OCI-M2 (cell line): ENCODE data around the gene MKNK1.

ENCODE experiments used
- DNase-seq: peaks from one replicate; lab custom pipeline; 2025; ENCODE audit not compliant: unreplicated experiment; lab: John Stamatoyannopoulos, UW

MKNK1 gene

GRCh38 chr1:46568461-46568891 is 35.6 kb downstream of the MKNK1 start:
- no peak for DNase-seq

- no peak for DNase-seq
Observed at GRCh38 chr1:46563341-46563740, 40.7 kb downstream of the MKNK1 start.

GRCh38 chr1:46562498-46562897 is 41.6 kb downstream of the MKNK1 start:
- no peak for DNase-seq

- DNase-seq, result no peak
Observed at GRCh38 chr1:46558966-46559365, 45.1 kb downstream of the MKNK1 start.

GRCh38 chr1:46558141-46558963 is 45.7 kb downstream of the MKNK1 start:
- no peak for DNase-seq

- no peak for DNase-seq
Observed at GRCh38 chr1:46557403-46557802, 46.7 kb downstream of the MKNK1 start.

- no peak for DNase-seq
Observed at GRCh38 chr1:46556822-46557221, 47.2 kb downstream of the MKNK1 start.

- DNase-seq, result no peak
Observed at GRCh38 chr1:46555826-46556619, 48.0 kb downstream of the MKNK1 start.

- no peak for DNase-seq
Observed at GRCh38 chr1:46554597-46555381, 49.3 kb downstream of the MKNK1 start.

- no peak for DNase-seq
Observed at GRCh38 chr1:46554236-46554596, 49.9 kb downstream of the MKNK1 start.

GRCh38 chr1:46553506-46553905 is 50.6 kb downstream of the MKNK1 start:
- no peak for DNase-seq

- DNase-seq, result no peak
Observed at GRCh38 chr1:46552357-46553237, 51.5 kb downstream of the MKNK1 start.

GRCh38 chr1:46551597-46552095 is 52.4 kb downstream of the MKNK1 start, which contains the start of gene KNCN:
KNCN (minus strand) TSS chr1:46551647; CDS start chr1:46551215, 432 bp downstream.
- DNase-seq, result no peak

GRCh38 chr1:46550751-46551231 is 53.3 kb downstream of the MKNK1 start:
- DNase-seq, result no peak

- no peak for DNase-seq
Observed at GRCh38 chr1:46549697-46550681, 54.1 kb downstream of the MKNK1 start.

GRCh38 chr1:46547481-46548383 is 56.3 kb downstream of the MKNK1 start:
- DNase-seq, result no peak

- DNase-seq, result no peak
Observed at GRCh38 chr1:46546210-46546609, 57.9 kb downstream of the MKNK1 start.

GRCh38 chr1:46545784-46546183 is 58.3 kb downstream of the MKNK1 start:
- DNase-seq, result no peak
